Caco-2 (cell line): ENCODE data around the gene NAGLU. TPM values are rescaled to one million over a fixed set of nuclear protein-coding genes. Genes with fewer than 3 reads are reported as not detected.

Source experiments
- BruUV-seq: library from RNA; stranded (reverse); fragments of 400-500 nt; replicated peaks from 2 replicates; lab custom pipeline; 2021; lab: Mats Ljungman, UMichigan
- CTCF ChIA-PET: fragments of 300-600 bp; sonication (Branson Sonifier 250); formaldehyde crosslinking; loops from one replicate; lab custom pipeline; 2022; ENCODE audit warnings: antibody characterized with exemption; lab: Charles Lee
- POLR2A ChIA-PET: fragments of 300-600 bp; sonication (Branson Sonifier 250); formaldehyde crosslinking; loops from one replicate; lab custom pipeline; 2022; ENCODE audit warnings: antibody characterized with exemption; lab: Charles Lee
- DNase-seq, 2 experiments: peaks; one replicate each; pipeline versions ENCODE4 v3.0.0 to v3.0.0-alpha.2; 2020 to 2022
- H3K27me3 ChIP-seq: replicated peaks from 2 replicates; pipeline ENCODE4 v1.6.0; 2011; ENCODE audit warnings: low read length; ENCODE audit not compliant: control insufficient read depth, insufficient read depth
- H3K36me3 ChIP-seq: 2 replicates; pipeline ENCODE4 v1.5.1; 2011; ENCODE audit warnings: low read length; ENCODE audit not compliant: control insufficient read depth, insufficient read depth
- H3K4me1 ChIP-seq: fragments of 250-450 bp; sonication (Bioruptor Pico); 2 replicates; pipeline ENCODE4 v1.5.1; 2020; ENCODE audit warnings: mild to moderate bottlenecking
- H3K4me3 ChIP-seq: 2 replicates; pipeline ENCODE4 v1.5.1; 2011; ENCODE audit warnings: low read depth, mild to moderate bottlenecking, control low read depth, low read length
- H3K9me3 ChIP-seq: fragments of 250-450 bp; sonication (Bioruptor Pico); 2 replicates; pipeline ENCODE4 v1.5.1; 2020; ENCODE audit warnings: mild to moderate bottlenecking, moderate library complexity
- H3K27ac Mint-ChIP-seq: one replicate; pipeline ENCODE4 v1.8.0; 2022; ENCODE audit warnings: mixed read lengths; ENCODE audit not compliant: unreplicated experiment
- H3K27me3 Mint-ChIP-seq: one replicate; pipeline ENCODE4 v1.8.0; 2022; ENCODE audit warnings: mixed read lengths; ENCODE audit not compliant: insufficient read depth, unreplicated experiment
- H3K36me3 Mint-ChIP-seq: one replicate; pipeline ENCODE4 v1.8.0; 2022; ENCODE audit warnings: mild to moderate bottlenecking, mixed read lengths; ENCODE audit not compliant: insufficient read depth, unreplicated experiment
- H3K4me1 Mint-ChIP-seq: one replicate; pipeline ENCODE4 v1.8.0; 2022; ENCODE audit warnings: low read depth, mixed read lengths; ENCODE audit not compliant: unreplicated experiment
- H3K4me3 Mint-ChIP-seq: one replicate; pipeline ENCODE4 v1.8.0; 2022; ENCODE audit warnings: mild to moderate bottlenecking, moderate library complexity, mixed read lengths; ENCODE audit not compliant: unreplicated experiment
- H3K9me3 Mint-ChIP-seq: one replicate; pipeline ENCODE4 v1.8.0; 2022; ENCODE audit warnings: mixed read lengths; ENCODE audit not compliant: unreplicated experiment
- intact Hi-C: fragments of 100-400 bp; cut with micrococcal nuclease; formaldehyde crosslinking; loops from one replicate; pipeline ENCODE4 v1.10.0; 2022; ENCODE audit not compliant: unreplicated experiment
- total RNA-seq: library from RNA; stranded (reverse); gene quantifications from 2 replicates; pipeline ENCODE4 v1.2.3, GENCODE V29; 2022
- TF ChIP-seq, protein P1 (sequence below), 2 experiments: fragments of 200-600 bp in 1 of 2; IDR thresholded peaks; 1 replicate in 1 of 2; 2 replicates in 1 of 2; pipeline versions ENCODE4 v1.5.1 to v1.8.0; 2011 to 2022; ENCODE audit warnings: antibody characterized with exemption in 1 of 2, control low read depth in 1 of 2, inconsistent platforms in 1 of 2, low read depth in 1 of 2, low read length in 1 of 2, mild to moderate bottlenecking in 1 of 2, moderate library complexity in 1 of 2; ENCODE audit not compliant: insufficient read depth in 1 of 2, severe bottlenecking in 1 of 2, unreplicated experiment in 1 of 2

The NAGLU gene
- total RNA-seq, 1 experiment from 2014 or later: 28.7 TPM

DNA sequence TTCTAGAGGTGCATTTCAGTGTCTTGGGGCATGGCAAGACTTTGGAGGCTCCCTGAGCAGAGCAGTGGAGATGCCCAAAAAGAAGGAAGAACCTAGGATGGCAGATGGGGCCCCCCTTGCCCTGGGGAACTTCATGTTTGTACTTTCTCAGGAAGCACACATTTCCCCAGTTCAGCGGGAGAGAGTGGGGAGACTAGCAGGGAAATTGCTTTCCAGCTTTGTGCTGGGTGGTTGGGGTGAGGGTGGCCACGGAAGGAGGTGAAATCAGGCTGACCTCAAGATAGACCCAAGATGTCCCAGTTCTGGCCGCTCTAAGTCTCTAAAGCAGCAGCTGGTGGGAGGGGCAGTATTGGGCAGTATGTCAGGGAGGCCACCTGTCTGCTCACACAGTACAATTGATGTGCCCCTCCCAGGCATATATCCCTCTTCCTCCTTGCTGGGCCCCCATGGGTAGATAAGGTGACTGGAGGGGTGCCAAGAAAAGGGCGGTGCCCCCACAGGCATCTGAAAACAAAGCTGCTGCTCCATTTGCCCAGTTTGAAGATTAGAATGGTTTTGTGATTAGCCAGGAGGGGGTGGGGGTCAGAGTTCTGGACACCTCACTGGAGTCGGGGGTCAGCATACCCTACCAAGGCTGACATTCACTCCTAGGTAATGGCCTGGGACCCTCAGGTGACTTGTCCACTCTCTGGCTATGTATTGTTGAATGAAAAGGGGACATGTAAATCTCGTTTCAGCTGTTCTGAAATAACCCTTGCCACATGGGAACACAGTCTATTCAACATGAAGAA, 17.1 kb upstream of the NAGLU start:
- POLR2A ChIA-PET: interaction anchor here (1.1 to 2.0 kb wide), 2 partner anchors 96 to 130 kb away, joined by 5 to 8 read pairs; partner anchors contain the start of genes CAVIN1 and STAT3
- CTCF ChIA-PET: interaction anchor here (1.1 to 2.6 kb wide), 7 partner anchors 8 to 245 kb away, joined by 4 to 20 read pairs (median 8); partner anchors contain the start of genes CAVIN1 and NAGLU
- H3K27me3 ChIP-seq: no peaks in the 10 kb centered on the region
- Mint-ChIP-seq H3K27me3 (no peaks in the 10 kb centered on the region), H3K4me1 (peaks cover 55% of the 10 kb centered on the region), H3K4me3 (peak overlapping the region; percentile 45), H3K27ac (peak overlapping the region; percentile 90), H3K36me3 (peaks cover 35% of the 10 kb centered on the region), H3K9me3 (no peaks in the 10 kb centered on the region)
- H3K9me3 ChIP-seq: no peaks in the 10 kb centered on the region
- no TSS peak for BruUV-seq
- TF ChIP-seq, protein P1, sequence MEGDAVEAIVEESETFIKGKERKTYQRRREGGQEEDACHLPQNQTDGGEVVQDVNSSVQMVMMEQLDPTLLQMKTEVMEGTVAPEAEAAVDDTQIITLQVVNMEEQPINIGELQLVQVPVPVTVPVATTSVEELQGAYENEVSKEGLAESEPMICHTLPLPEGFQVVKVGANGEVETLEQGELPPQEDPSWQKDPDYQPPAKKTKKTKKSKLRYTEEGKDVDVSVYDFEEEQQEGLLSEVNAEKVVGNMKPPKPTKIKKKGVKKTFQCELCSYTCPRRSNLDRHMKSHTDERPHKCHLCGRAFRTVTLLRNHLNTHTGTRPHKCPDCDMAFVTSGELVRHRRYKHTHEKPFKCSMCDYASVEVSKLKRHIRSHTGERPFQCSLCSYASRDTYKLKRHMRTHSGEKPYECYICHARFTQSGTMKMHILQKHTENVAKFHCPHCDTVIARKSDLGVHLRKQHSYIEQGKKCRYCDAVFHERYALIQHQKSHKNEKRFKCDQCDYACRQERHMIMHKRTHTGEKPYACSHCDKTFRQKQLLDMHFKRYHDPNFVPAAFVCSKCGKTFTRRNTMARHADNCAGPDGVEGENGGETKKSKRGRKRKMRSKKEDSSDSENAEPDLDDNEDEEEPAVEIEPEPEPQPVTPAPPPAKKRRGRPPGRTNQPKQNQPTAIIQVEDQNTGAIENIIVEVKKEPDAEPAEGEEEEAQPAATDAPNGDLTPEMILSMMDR (IDR thresholded peaks at IDR 0.05; ENCODE audit: insufficient read depth in 1 of 2, low read depth in 1 of 2, low read length in 1 of 2, severe bottlenecking in 1 of 2, unreplicated experiment in 1 of 2): no peak
- intact Hi-C loops: loop anchor here (10.0 kb wide), 1 partner anchor 54 kb away; no protein-coding TSS in a partner anchor
- H3K36me3 ChIP-seq: peaks cover 4% of the 10 kb centered on the region
- H3K4me3 ChIP-seq: no peak overlapping the region
- DNase-seq: peak in 1 of 2 experiments; percentile 70
- peaks cover 64% of the 10 kb centered on the region for H3K4me1 ChIP-seq

DNA sequence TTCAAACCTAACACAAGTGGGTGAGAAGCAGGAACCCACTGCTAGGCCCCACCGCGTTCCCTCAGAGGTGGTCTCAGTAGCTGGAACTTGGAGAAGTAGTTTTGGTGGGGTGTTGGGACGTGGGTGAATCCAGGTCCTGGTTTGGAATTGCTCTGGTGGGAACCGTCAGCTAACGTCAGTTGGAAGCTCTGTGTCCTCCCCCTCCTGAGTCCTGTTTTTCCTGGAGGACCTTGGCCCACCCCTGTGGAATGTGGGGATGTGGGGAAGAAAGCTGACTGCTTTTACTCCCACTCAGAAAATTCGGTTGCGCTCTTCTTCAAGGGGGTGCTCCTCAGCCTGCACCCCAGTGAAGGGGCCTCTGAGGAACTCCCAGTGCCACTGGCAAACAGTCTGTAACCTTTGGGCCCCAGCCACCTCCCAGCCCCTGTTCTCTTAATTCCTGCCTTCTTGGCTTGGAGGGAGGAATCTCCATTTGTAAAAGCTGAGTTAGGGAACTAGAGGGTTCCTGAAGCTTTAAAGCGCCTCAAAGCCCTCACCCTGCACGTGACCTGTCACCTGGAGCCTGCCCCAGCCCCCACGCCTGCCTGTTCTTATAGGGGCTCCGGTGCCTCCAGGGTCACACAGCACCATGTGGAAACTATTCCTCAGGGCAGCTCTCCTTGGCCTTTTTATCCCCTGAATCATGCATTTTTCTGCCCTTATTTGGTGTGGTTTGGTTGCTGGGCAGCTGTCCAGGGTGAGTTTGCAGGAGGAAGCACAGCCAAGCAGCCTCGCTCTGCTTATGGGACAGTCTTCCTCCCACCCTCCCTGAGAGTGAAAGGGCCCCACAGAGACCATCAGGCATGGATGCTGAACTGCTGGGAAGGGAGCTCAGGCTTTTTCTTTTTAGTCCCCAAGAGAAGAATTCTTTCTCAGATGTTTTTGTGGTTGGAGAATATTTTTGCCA, 16.2 kb upstream of the NAGLU start:
- H3K27ac Mint-ChIP-seq: peak overlapping the region; percentile 90
- Histone ChIP-seq H3K36me3 (peaks cover 1% of the 10 kb centered on the region), H3K9me3 (no peaks in the 10 kb centered on the region), H3K4me3 (no peak overlapping the region), H3K27me3 (no peaks in the 10 kb centered on the region), H3K4me1 (peaks cover 64% of the 10 kb centered on the region)
- TF ChIP-seq, protein P1 (IDR thresholded peaks at IDR 0.05; ENCODE audit: insufficient read depth in 1 of 2, low read depth in 1 of 2, low read length in 1 of 2, severe bottlenecking in 1 of 2, unreplicated experiment in 1 of 2): no peak
- ChIA-PET POLR2A (interaction anchor here (1.0 to 1.4 kb wide), 4 partner anchors 22 to 132 kb away, joined by 3 to 9 read pairs (median 4); partner anchors contain the start of genes CAVIN1 and STAT3), CTCF (interaction anchor here (0.5 to 2.6 kb wide), 8 partner anchors 7 to 244 kb away, joined by 3 to 20 read pairs (median 6); partner anchors contain the start of gene CAVIN1)
- H3K27me3 Mint-ChIP-seq: no peaks in the 10 kb centered on the region
- peak overlapping the region; percentile 45 for H3K4me3 Mint-ChIP-seq
- intact Hi-C loops: loop anchor here (10.0 kb wide), 1 partner anchor 55 kb away; no protein-coding TSS in a partner anchor
- no peaks in the 10 kb centered on the region for H3K9me3 Mint-ChIP-seq
- peaks cover 55% of the 10 kb centered on the region for H3K4me1 Mint-ChIP-seq
- no TSS peak for BruUV-seq
- DNase-seq: peak; percentile 72 to 82
- H3K36me3 Mint-ChIP-seq: peaks cover 35% of the 10 kb centered on the region
